HG02623 (cell line): ENCODE results near the gene ZNF664.

Source experiments
- ATAC-seq: cut with Tn5 transposase; IDR thresholded peaks from one replicate; pipeline ENCODE4 v1.9.1; 2021; ENCODE audit warnings: moderate library complexity; ENCODE audit not compliant: unreplicated experiment

ZNF664 gene

GRCh38 chr12:123987022-123987421 lies 14.0 kb downstream of the ZNF664 start:
- ATAC-seq: no peak

- ATAC-seq: no peak
Measured at GRCh38 chr12:123989168-123989567, 16.2 kb downstream of the ZNF664 start.

- no peak for ATAC-seq
Measured at GRCh38 chr12:123989753-123990152, 16.7 kb downstream of the ZNF664 start.

GRCh38 chr12:123990511-123990910 lies 17.5 kb downstream of the ZNF664 start:
- no peak for ATAC-seq

GRCh38 chr12:123991372-123991951 lies 18.4 kb downstream of the ZNF664 start:
- ATAC-seq: no peak

GRCh38 chr12:123992118-123992825 lies 19.3 kb downstream of the ZNF664 start:
- ATAC-seq: no peak

- no peak for ATAC-seq
Measured at GRCh38 chr12:123995023-123995748, 22.2 kb downstream of the ZNF664 start.

GRCh38 chr12:123996581-123996980 lies 23.6 kb downstream of the ZNF664 start:
- no peak for ATAC-seq

- no peak for ATAC-seq
Measured at GRCh38 chr12:123997033-123997822, 24.2 kb downstream of the ZNF664 start.

GRCh38 chr12:123997908-123998307 lies 24.9 kb downstream of the ZNF664 start:
- no peak for ATAC-seq

- ATAC-seq: no peak
Measured at GRCh38 chr12:123998344-123998990, 25.5 kb downstream of the ZNF664 start.

- ATAC-seq: no peak
Measured at GRCh38 chr12:123998991-123999359, 26.0 kb downstream of the ZNF664 start.

GRCh38 chr12:124000111-124000510 lies 27.1 kb downstream of the ZNF664 start:
- ATAC-seq: no peak

GRCh38 chr12:124001343-124001742 lies 28.3 kb downstream of the ZNF664 start:
- no peak for ATAC-seq

- no peak for ATAC-seq
Measured at GRCh38 chr12:124002021-124002644, 29.1 kb downstream of the ZNF664 start.

GRCh38 chr12:124002654-124003053 lies 29.6 kb downstream of the ZNF664 start:
- ATAC-seq: no peak

- no peak for ATAC-seq
Measured at GRCh38 chr12:124004233-124004875, 31.3 kb downstream of the ZNF664 start.

- ATAC-seq: no peak
Measured at GRCh38 chr12:124006085-124006845, 33.2 kb downstream of the ZNF664 start.
